Ishikawa (cell line): Measurements from ENCODE around the gene GPX4.

Experiments used
- CEBPB ChIP-seq: IDR thresholded peaks from 2 replicates; pipeline ENCODE4 v1.6.1; 2012
- CREB1 ChIP-seq: IDR thresholded peaks from 2 replicates; pipeline ENCODE4 v1.6.1; 2012; ENCODE audit warnings: low read depth
- EP300 ChIP-seq: IDR thresholded peaks from 2 replicates; pipeline ENCODE4 v1.6.1; 2012; ENCODE audit warnings: borderline replicate concordance
- NFIC ChIP-seq: IDR thresholded peaks from 2 replicates; pipeline ENCODE4 v1.6.1; 2012
- RAD21 ChIP-seq: IDR thresholded peaks from 2 replicates; pipeline ENCODE4 v1.6.1; 2012; ENCODE audit warnings: low read depth
- TCF12 ChIP-seq: IDR thresholded peaks from 2 replicates; pipeline ENCODE4 v1.6.1; 2012; ENCODE audit warnings: low read depth
- TF ChIP-seq, protein P1 (sequence below): IDR thresholded peaks from 2 replicates; pipeline ENCODE4 v1.6.1; 2012

DNA sequence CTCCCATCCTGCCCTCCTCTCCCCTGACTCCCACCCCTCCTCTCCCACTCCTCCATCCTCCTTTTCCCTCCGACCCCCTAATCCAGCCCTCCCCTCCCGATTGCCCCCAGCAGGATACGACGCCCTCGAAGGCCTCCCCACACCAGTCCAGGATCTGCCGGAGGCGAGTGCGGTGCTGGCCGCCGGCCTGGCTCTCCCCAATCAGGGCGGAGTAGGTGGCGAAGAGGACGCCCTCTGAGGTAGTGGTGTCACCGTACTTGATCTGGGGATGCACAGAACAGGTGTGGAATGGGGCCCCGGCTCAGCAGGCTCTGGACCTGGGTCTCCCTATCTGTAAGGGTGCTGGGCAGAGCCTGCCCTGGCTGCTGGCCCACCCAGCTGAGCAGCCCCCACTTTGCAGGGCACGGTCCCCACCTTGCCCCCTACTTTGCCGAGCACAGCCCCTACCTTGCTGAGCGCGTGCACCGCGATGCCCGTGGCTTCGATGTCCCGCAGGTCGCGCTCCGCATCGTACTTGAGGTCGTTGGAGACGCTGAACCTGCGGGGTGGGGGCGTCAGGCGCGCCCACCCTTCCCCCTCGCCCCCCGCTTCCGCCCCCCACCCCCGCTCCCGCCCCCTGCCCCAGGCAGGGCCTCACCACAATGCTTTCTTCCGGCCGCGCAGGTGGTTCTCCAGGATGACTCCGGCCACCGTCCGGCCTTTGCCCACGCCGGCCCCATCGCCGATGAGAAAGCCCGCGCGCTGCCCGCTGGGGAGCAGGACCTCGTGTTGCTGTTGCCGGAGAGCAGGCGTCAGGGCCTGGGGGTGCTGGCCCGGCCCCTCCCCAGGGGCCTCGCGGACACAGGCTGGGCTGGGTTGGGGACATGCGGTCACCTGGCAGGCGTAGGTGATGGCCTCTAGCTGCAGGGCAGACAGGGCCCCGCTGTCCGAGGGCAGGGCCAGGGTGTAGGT is 18.5 kb downstream of the GPX4 start:
- TF ChIP-seq NFIC = no peak
- no peak for TF ChIP-seq CEBPB
- TF ChIP-seq CREB1 = no peak
- no peak for TF ChIP-seq TCF12
- no peak for TF ChIP-seq EP300
- TF ChIP-seq, protein P1, sequence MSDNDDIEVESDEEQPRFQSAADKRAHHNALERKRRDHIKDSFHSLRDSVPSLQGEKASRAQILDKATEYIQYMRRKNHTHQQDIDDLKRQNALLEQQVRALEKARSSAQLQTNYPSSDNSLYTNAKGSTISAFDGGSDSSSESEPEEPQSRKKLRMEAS = no peak
- no peak for TF ChIP-seq RAD21
